GM18907 (cell line): ENCODE results near the gene RASSF1.

Experiments
- ATAC-seq: cut with Tn5 transposase; IDR thresholded peaks from one replicate; pipeline ENCODE4 v1.9.1; 2021; ENCODE audit warnings: mild to moderate bottlenecking, moderate library complexity; ENCODE audit not compliant: unreplicated experiment

RASSF1 gene

DNA sequence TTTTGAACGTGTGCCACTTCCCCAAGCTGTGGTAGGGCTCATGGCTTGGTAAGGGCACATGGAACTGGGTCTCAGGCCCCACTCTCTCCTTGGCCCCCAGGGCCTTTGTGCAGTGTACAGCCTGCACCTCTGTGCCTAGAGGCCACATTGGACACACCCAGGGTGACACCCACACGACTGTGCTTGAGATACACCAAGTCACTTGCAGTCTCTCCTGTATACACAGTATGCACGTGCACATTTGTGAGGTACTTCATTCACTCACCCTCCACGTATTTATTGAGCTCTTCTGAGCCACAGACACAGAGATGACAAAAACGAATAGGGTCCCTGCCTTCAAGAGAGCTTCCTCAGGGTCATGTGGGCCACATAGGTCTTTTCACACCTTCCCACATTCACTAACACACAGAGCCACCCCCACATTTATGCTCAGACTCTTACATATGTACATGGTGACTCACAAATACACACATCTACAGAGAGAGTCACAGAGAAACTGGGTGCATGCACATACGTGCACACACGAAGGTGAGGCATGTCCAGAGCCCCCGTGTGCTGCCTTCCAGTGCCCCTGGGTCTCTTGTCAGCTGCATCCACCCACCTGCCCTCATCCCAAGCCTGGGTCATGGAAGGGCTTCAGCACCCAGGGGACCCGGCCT is 28.5 kb upstream of the RASSF1 start:
- no peak for ATAC-seq

DNA sequence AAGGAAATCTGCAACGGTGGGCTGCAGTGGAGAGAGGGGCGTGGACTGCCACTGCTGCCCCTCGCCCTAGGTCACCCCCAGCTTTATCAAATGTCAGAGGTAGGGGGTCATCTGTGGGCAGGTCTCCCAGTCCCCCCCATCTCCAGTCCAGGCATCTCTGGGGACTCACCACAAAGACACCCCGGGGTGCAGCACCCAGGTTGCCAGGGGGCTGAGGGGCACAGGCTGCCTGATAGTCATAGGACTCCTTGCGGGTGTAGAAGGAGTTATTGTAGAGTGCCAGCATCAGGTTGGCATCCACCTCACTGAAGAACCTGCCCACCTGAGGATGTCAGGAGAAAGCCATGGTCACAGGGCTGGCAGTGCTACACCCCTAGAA is 25.2 kb upstream of the RASSF1 start:
- ATAC-seq = no peak

DNA sequence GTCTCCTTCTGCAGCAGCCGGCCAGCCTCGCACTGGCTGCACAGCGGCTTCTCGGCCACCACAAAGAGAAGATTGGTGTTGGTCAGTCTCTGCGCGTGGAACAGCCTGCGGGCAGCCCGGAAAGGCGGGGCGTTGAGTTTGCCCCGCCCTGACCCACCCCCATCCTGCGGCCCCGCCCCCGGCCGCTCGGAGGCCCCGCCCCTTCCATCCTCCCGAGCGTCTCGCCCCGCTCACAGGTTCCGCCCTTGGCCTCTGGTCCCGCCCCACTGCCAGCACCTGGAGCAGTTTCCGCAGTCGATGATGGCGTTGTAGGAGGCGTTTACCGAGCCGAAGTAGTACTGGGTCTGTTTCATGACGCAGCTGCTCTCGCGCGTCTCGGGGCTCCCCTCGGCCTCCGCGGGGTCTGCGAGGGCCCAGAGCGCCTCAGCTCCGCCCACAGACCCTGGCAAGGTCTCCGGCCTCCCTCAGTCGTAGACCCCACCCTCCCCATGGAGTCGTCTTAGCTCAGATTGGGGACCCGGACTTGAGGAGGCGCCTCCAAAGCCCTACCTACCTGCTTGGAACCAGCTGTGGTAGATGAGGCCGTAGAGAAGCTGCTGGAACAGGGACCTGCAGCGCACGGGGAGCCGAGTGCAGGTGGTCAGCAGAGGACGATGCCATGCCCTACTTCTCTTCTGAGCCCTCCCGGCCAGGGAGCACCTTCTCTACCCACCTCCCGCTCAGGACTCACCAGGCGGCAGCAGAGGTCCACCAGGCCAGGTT is 24.6 kb upstream of the RASSF1 start:
- ATAC-seq = peak; percentile 82

DNA sequence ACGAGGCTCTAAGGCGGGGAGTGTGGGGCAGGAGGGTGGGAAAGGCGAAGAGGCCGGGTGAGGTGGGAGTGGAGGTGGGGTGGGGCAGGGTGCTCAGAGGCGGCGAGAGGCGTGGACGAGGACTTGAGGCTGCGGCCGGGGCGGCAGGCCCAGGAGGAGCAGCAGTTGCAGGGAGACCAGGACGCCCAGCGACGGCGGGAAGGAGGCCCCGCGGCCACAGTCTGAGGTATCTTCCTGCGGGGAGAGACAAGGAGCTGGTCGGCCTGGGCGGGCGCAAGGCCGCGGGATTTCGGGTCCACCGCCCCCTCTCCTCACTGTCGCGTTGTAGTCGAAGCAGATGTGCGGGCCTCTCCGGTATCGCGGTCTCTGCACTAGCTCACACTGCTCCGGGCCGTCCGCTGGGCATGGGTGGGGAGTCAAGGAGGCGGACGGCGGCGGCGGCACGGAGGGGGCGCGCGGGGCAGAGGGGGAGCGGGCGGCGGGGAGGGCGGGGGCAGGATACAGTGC is 24.0 kb upstream of the RASSF1 start:
- ATAC-seq = peak; percentile 8

DNA sequence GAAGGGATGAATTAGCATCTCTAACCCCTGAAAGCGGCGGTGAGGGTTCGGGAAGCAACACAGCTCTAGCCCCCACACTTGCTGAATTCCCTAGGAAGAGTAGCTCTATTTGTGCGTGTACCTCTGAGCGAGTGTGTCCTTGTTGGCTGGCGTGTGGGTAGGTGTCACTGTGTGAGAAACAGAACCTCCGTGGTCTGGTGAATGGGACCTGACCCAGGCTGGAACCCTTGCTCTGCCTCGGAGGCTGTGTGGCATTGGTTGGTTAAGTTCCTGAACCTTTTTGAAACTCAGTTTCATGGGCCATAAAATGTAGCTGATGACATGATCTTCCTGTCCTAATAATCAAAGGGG is 19.1 kb upstream of the RASSF1 start:
- ATAC-seq = peak; percentile 16

DNA sequence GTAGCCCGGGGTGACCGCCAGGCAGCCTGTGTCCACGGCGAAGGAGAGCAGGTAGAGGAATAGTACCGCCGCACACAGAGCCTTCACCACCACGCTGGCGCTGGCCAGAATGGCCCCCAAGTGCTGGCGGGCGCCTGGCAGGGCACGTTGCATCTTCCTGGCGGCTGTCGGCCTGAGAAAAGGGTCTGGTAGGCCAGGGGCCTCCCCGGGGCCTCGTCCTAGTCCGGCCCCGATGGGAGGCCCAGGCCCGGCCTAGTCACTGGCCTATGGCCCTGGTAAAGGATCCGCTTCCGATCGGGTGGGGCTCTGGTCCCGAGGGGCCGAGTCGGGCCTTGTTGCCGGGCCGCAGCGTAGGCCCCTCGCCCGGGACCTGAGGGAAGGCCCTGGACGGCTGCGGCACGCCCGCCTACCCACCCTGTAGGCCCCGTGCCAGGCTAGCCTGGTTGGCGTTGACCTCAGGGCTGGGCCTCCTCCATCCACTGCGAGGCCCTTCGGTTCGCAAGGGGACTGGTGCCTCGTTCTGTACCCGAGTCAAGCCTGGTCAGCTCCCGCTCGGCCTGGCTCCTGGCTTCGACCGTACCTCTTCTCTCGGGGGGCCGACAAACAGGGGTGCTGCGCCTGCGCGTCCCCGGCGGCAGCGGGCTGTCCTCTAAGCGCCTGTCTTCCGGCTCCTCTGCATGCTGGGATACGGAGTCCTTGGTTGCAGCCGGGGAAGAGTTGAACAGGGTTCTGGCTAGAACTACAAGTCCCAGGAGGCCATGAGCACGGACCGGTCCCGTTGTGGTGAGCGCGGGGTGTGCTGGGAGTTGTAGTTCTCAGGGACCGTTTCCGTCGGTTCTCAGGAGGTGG is 18.5 kb upstream of the RASSF1 start, which contains the start of gene TMEM115:
TMEM115 (minus strand) TSS at position 611 of the 849 bp plus-strand sequence; CDS start at position 153, 458 bp downstream.
- peak; percentile 97 for ATAC-seq

DNA sequence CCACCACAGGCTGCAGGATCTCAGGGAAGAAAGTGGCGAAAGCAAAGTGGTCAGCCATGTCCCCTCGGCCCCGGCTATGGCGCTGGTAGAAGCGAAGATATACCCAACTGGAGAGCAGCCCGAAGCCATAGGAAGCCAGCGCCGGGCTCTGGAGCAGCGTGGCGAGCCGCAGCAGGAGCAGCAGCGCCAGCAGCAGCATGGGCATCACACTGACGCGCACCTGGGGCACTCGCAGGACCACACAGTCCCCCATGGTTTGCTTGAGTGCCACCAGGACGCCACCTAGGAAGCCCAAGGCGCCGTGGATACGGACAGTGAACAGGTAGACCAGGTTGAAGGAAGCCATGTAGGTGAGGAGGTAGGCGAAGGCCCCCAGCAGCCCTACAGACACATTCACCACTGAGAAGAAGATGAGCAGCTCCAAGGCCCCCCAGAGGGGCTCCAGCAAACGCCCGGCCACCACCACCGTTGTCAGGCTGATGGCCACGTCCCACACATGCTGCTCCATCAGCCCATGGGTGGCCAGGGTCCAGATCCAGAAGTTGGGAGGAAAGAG is 17.8 kb upstream of the RASSF1 start:
- ATAC-seq = no peak

DNA sequence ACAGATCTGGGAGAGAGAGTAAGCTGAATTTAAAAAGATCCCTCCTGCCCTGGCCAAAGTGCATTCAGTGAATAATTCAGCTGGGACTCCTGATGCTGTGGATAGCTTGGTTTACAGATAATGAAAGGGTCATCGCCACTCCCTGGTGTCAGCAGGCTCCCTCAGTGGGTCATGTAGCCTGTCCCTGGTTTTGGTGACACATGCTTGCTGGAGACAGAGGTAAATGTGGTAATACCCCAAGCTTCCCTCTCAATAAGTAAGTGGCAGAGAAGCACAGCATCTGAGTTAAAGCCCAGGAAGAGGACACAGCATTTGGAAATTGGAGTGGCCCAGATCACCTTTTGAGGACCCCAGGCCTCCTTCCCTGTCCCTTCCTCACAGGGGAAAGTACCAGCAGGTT is 16.8 kb upstream of the RASSF1 start:
- no peak for ATAC-seq

DNA sequence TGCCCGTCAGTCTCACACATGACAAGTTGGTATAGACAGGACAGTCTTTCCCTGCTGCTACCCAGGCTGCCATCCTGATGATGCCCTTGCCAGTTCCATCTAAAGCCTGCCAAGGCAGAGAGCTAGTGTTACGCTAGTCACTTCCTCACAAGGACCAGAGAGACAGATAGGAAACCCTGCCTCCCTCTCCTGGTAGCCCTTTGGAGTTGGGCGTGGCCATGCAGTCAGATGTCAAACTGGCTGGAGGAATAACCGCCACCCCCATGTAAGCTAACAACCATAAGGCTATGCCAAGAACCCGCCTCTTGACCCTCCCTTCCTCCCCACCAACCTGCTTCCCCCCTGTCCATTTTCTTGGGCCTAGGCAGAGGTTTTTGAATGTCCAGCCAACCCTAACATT is 15.9 kb upstream of the RASSF1 start:
- ATAC-seq = no peak

DNA sequence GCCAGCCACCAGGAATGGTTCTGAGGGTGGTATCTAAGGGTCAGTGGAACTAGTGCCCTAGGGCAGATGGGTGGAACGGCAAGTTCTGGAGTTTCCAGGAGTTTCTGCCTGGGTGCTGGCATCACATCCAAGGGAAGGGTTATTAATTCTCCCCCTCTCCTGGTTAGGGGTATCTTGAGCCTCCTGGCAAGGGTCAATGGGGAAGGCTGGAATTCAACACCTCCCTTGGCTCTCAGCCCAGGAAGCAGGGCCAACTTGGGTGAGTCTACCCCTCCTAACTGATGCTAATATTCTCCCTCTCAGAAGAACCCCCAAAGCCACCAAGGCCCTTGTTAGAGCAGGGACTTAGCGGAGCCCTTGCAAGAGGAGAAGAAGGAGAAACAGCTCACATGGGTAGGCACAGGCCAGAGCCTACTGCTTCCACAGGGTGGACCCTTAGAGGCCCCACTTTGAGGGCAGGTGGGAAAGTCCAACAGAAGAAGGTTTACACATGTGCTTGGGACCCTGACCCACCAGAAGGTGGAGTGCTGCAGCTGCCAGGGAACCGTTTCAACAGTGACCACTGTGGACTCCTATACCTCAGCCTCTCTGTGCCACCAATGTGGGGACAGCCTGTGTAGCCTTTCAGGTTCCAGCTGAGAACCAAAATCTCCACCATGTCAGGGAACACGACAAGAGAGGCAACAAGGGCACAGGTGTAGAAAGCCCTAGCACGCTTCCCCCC is 15.4 kb upstream of the RASSF1 start:
- ATAC-seq = no peak

DNA sequence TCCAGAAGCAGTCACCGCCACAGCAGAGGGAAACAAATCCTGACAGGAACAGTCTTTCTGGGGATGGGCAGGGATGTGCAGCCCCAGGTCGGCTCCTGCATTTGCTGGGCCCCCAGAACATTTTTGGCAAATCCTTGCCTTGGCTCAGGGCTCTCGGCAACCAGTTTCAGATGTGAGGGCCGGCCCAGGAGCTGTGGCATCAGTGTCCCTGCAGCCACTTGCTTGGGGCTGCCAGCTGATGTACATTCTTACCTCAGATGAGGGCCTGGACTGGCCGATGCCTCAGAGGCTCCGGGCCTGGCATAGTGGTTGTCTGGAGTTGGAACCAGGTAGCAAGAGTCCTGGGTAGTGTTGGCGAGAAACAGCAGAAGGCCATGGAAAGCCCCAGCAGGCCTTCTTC is 14.2 kb upstream of the RASSF1 start:
- ATAC-seq = no peak

DNA sequence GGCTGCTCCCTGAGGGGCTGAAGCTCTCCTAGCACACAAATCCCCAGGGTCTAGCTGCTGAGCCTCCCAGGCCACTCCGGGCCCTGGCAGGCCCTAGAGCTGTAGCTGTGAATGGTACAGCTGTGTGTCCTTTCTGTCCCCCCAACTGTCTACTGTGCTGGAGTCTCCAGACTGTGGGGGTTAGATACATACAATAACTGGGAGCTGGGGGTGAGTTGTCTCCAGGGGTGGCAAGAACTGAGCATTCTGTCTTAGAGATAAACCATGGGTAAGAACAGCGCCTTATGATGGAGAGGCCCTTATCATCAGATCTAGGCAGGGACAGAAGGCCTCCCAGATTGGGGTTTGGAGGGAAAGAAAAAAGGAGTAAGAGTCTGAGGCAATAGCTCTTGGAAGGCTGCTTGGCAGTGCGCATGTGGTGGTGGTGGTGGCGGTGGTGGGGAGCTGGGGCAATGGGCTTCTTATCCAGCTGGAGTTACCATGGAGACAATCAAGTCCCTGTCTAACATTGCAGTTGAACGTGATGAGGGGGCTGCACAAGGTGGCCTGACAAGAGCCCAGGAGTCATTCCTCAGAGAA is 13.6 kb upstream of the RASSF1 start:
- ATAC-seq = no peak

DNA sequence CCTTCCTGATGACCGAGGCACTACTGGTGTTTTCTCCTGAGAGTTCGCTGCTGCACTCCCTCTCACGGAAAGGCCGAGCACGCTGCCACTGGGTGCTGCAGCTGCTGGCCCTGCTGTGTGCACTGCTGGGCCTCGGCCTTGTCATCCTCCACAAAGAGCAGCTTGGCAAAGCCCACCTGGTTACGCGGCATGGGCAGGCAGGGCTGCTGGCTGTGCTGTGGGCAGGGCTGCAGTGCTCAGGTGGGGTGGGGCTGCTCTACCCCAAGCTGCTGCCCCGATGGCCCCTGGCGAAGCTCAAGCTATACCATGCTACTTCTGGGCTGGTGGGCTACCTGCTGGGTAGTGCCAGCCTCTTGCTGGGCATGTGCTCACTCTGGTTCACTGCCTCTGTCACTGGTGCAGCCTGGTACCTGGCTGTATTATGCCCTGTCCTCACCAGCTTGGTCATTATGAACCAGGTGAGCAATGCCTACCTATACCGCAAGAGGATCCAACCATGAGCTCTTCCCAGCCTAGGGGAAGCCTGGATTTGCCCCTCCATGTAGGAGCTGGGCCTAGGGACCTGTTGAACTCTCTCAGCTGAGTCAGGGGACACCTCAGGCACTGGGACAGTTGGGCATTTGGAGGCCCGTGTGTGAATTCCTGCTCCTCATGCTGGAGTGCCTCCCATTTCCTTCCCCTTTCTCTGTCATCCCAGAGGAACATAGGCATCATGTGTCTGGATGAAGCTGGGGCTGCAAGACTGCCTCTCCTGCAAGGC is 12.8 kb upstream of the RASSF1 start:
- ATAC-seq = no peak

DNA sequence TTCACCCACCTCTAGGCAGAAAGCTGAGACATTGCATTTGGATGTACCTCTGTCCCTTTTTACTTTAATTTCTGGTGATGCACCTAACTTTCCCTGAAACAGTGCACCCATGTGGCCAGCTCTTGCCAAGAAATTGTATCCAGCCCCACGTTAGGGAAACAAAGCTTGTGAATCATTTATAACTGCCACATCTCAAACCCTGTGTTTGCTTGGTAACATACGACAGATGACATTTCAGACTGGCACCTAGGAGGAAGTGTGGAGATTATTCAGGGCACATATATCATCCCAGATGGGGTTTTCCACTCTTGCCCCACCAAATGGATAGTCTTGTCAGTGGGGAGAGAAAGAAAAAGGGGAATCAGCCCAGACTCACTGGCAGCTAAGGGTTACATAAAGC is 12.1 kb upstream of the RASSF1 start:
- ATAC-seq = no peak

DNA sequence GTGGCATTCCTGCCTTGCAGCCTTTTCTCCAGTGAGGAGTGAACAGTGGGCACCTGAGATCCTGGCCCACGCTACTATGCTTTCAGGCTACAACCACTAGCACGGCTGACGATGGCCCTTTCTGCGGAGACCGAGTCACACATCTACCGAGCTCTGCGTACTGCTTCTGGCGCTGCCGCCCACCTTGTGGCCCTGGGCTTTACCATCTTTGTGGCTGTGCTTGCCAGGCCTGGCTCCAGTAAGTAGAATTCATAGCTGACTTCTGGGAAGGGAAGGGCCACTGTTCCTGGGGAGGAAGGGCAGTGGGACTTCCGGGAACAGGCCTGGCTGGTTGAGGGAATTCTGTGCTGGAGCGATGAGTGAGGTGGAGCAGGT is 10.7 kb upstream of the RASSF1 start:
- no peak for ATAC-seq

DNA sequence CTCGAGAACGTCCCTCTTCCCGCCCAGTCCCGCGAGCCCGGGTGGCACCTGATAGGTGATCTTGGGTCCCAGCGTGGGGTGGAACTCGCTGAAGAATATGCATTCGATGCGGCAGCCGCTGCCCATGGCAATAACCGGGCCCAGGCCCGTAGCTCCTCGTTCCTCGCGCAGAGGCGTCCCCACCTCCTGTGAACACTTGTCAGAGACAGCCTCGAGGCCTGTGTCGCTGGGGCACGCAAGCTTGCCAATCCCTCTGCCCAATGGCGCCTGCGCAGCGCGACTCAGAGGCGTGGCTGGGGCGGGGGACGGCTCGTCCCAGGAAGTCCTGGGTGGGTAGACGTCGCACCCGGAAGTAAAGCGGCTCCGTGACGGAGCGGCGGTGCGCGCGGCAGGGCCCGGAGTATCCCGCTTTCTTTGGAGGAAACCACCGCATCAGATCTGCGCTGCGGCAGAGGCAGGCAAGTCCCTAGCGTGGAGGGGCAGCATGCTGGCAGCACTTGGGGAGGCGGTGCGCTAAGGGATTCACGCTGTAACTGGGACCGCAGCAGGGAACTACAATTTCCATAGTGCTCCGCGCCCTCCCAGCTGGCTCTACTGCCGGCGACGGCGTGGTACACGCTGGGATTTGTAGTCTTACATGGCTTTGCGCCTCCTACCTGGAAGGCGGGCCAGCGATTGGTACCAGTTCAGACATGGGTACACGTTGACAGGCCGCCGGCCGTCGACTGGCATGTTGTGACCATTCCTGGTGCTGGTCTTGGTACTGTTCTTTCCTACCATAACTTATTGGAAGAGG is 10.1 kb upstream of the RASSF1 start, which contains the start of the genes CYB561D2 and NPRL2:
CYB561D2 (plus strand) TSS at position 336 of the 796 bp plus-strand sequence. CDS start 572 bp downstream, outside the sequence.
NPRL2 (minus strand) TSS at position 249 of the 796 bp plus-strand sequence; CDS start at position 126, 123 bp downstream.
- peak; percentile 77 for ATAC-seq

DNA sequence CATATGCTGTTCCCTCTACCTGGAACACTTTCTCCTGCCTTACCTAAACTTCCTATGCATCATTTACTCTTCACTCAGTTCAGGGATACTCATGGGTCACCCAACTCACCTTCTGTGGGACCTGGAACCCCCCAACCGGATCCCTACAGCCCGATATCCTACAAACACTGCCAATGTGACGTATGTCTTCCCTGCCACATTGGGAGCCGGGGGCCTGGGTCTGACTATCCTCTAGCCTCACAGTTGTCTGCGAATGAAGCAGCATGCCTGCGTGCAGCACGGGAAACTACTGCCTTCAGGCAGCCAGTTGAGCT is 9.5 kb upstream of the RASSF1 start:
- ATAC-seq = no peak

DNA sequence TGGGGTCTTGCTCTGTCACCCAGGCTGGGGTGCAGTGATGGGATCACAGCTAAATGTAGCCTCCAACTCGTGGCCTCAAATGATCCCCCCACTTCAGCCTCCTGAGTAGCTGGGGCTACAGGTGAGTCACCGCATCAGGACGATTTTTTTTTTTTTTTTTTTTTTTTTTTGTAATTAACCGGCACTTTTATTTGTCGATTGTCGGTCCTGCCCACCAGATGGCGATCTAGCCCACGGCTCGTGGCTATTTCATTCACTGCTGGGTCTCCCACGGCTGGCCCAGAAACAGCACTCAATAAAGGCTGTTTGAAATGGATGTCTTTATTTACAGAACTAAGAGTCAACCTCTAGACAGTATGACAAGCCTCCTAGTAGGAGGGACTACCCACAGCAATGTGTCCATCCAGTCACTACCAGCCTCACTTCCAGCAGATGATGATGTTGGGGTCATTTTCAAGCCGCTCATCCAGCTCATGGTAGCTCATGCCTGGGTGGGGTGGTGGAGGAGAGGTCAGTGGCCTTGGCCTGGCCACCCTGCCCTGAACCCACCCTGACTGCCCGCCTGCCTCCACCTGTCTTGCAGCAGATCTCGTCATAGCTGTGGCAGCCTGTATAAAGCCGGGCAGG is 6.7 kb upstream of the RASSF1 start:
- no peak for ATAC-seq
